ENCODE results near the gene YAE1.

The YAE1 gene

DNA sequence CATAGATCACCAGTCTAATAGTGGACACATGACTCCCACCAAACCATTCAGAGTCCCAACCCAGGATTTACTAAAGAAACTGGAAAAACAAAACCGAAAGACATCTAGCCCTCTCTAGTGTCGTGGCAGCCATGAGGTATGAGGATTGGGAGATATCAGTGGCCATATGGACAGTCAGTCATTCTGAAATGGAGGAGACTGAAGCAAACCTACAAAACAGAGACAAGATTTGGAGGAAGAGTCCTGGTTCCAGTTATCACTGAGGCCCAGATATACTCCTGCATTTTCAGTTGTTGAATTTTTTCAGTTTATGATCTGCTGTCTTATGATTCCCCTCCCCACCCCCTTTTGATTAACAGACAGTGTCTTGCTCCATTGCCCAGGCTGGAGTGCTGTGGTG is 48.1 kb downstream of the YAE1 start:
- TF ChIP-seq ZBTB7A (IDR thresholded peaks at IDR 0.05; ENCODE audit: low read depth) (no peak), CREB1 (IDR thresholded peaks at IDR 0.05; ENCODE audit: low read depth) (no peak), CEBPB (IDR thresholded peaks at IDR 0.05) (no peak), FOXM1 (IDR thresholded peaks at IDR 0.05; ENCODE audit: borderline replicate concordance, low read depth) (no peak)

DNA sequence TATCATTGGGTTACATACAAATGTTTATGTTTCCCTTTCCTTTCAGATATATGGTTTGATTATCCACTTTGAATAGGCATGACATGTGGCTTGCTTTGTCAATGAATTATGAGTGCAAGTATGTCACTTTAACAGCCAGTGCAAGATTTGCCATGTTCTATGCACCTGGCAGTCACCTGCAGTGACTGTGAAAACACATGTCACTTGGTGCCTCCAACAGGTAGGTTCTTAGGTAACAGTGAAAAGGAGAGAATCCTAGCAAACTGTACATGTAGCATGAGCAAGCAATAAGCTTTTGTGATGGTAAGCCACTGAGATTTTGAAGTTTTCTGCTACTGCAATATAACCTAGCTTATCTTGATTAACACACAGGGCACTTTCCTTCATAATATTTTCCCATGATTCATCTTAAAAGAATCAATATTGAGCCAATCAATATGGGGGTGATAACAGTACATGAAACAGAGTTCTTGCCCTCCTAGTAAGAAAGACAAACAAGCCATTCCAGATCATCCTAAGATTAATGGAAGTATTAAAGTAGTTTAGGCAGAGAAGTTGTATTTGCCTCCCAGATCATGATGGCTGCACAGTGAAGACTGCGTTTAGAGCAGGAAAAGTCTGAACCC is 49.3 kb downstream of the YAE1 start:
- TF ChIP-seq, protein P1, sequence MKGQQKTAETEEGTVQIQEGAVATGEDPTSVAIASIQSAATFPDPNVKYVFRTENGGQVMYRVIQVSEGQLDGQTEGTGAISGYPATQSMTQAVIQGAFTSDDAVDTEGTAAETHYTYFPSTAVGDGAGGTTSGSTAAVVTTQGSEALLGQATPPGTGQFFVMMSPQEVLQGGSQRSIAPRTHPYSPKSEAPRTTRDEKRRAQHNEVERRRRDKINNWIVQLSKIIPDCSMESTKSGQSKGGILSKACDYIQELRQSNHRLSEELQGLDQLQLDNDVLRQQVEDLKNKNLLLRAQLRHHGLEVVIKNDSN (IDR thresholded peaks at IDR 0.05): no peak
- TF ChIP-seq, protein P2, sequence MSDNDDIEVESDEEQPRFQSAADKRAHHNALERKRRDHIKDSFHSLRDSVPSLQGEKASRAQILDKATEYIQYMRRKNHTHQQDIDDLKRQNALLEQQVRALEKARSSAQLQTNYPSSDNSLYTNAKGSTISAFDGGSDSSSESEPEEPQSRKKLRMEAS (IDR thresholded peaks at IDR 0.05): no peak
- TF ChIP-seq ZBTB7A (IDR thresholded peaks at IDR 0.05; ENCODE audit: low read depth): no peak
- TF ChIP-seq EGR1 (IDR thresholded peaks at IDR 0.05): no peak

DNA sequence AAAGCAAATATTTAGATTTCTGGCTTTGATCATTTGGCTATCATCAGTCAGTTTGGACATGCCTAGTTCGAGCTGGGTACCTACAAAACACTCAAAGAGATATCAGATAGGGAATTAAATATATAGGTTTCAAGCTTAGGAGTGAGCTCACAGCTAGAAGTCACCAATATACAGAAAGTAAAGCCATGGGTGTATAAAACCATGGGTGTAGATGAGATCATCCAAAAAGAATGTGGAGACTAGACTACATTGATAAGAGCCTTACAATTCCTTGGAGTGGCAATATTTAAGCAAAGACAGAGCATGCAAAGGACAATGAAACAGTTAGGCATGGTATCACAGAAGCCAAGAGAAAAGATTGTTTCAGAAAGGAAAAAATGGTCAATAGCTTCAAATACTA is 49.9 kb downstream of the YAE1 start:
- TF ChIP-seq CEBPB (IDR thresholded peaks at IDR 0.05): no peak
- TF ChIP-seq, protein P3, sequence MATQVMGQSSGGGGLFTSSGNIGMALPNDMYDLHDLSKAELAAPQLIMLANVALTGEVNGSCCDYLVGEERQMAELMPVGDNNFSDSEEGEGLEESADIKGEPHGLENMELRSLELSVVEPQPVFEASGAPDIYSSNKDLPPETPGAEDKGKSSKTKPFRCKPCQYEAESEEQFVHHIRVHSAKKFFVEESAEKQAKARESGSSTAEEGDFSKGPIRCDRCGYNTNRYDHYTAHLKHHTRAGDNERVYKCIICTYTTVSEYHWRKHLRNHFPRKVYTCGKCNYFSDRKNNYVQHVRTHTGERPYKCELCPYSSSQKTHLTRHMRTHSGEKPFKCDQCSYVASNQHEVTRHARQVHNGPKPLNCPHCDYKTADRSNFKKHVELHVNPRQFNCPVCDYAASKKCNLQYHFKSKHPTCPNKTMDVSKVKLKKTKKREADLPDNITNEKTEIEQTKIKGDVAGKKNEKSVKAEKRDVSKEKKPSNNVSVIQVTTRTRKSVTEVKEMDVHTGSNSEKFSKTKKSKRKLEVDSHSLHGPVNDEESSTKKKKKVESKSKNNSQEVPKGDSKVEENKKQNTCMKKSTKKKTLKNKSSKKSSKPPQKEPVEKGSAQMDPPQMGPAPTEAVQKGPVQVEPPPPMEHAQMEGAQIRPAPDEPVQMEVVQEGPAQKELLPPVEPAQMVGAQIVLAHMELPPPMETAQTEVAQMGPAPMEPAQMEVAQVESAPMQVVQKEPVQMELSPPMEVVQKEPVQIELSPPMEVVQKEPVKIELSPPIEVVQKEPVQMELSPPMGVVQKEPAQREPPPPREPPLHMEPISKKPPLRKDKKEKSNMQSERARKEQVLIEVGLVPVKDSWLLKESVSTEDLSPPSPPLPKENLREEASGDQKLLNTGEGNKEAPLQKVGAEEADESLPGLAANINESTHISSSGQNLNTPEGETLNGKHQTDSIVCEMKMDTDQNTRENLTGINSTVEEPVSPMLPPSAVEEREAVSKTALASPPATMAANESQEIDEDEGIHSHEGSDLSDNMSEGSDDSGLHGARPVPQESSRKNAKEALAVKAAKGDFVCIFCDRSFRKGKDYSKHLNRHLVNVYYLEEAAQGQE (IDR thresholded peaks at IDR 0.05; ENCODE audit: low read depth): no peak
- no peak for TF ChIP-seq EP300 (IDR thresholded peaks at IDR 0.05; ENCODE audit: borderline replicate concordance)
- no peak for TF ChIP-seq TEAD4 (IDR thresholded peaks at IDR 0.05)
- TF ChIP-seq TCF12 (IDR thresholded peaks at IDR 0.05; ENCODE audit: low read depth): no peak
- no peak for TF ChIP-seq ZBTB7A (IDR thresholded peaks at IDR 0.05; ENCODE audit: low read depth)
- TF ChIP-seq FOXM1 (IDR thresholded peaks at IDR 0.05; ENCODE audit: borderline replicate concordance, low read depth): no peak
- TF ChIP-seq YY1 (IDR thresholded peaks at IDR 0.05; ENCODE audit: low read depth): no peak
- TF ChIP-seq, protein P1 (IDR thresholded peaks at IDR 0.05): no peak
- no peak for TF ChIP-seq RAD21 (IDR thresholded peaks at IDR 0.05; ENCODE audit: low read depth)
- TF ChIP-seq, protein P2 (IDR thresholded peaks at IDR 0.05): no peak
- TF ChIP-seq TAF1 (IDR thresholded peaks at IDR 0.05; ENCODE audit: low read depth): no peak
- no peak for TF ChIP-seq CREB1 (IDR thresholded peaks at IDR 0.05; ENCODE audit: low read depth)
- TF ChIP-seq NFIC (IDR thresholded peaks at IDR 0.05): no peak

DNA sequence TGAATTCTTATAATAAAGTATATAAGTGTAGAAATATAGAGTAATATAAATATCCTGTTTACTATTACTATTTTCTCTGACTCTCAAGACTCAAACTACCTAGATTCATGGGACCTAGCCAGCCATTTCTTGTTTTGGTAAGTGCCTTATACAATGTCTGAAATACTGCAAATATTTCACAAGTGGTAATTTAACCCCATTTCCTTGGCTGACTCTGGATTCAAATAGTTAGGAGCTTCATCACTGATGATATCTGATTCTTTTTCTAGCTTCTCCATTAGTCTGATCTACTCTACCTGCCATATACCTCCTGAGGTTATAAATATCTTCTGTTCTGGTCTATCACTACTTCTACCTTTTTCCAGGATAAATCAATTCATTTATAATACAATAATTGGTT is 50.8 kb downstream of the YAE1 start:
- TF ChIP-seq TCF12 (IDR thresholded peaks at IDR 0.05; ENCODE audit: low read depth): no peak
- TF ChIP-seq, protein P2 (IDR thresholded peaks at IDR 0.05): no peak

DNA sequence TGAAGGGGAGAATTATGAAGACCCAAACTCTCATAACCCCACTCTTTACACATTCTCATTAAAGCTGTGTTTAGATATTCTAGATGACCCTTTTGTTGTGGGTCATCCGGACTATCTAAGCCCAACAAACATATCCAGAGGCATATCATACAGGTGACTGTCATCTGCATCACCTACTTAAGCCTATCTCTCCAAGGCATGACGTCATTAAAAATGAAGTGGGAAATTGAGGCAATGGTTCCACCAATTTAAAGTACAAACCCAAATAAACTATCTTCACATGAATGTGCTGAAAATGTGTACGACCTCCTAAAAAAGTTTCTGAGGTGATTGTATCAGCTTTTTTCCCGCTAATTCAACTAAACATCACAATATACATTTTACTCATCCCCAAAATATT is 52.7 kb downstream of the YAE1 start:
- no peak for TF ChIP-seq TEAD4 (IDR thresholded peaks at IDR 0.05)

DNA sequence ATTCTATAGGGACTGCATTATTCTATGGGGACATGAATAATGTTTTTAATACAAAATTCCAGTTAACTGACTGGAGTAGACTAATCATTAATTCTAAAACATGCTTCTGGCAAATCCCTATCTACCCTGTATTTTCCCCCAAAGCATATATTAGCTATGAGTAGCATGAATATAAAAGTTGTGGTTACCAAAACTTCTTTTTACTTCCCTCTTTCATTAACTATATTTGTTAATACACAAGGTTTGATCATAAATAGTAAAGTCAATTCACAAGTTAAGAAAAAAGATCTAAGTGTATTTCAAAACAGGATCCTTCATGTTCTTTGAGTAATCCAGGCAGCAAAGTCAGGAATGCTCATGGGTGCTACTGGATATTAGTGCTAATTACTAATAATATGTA is 54.3 kb downstream of the YAE1 start:
- TF ChIP-seq, protein P3 (IDR thresholded peaks at IDR 0.05; ENCODE audit: low read depth): no peak
- TF ChIP-seq RAD21 (IDR thresholded peaks at IDR 0.05; ENCODE audit: low read depth) (no peak), TEAD4 (IDR thresholded peaks at IDR 0.05) (no peak)

DNA sequence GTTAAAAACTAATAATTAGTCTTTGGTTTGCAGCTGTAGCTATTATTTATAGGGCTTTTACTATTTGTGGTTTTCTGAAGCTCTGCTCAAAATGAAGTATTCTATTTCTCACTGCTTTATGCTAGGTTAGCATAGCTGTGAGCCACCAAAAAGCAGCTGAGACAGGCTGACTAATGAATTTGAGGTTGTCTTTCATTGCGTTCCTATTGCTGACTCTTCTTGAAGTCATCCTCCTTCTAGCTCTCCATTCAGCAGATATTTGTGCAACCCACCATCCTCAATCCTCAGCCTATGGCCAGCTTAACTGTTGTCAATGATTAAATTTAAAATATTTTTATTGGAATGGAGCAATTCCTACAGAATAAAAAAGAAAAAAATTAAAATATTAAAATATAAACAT is 55.1 kb downstream of the YAE1 start:
- no peak for TF ChIP-seq NFIC (IDR thresholded peaks at IDR 0.05)
- TF ChIP-seq, protein P1 (IDR thresholded peaks at IDR 0.05): no peak
- TF ChIP-seq ZBTB7A (IDR thresholded peaks at IDR 0.05; ENCODE audit: low read depth): no peak
- no peak for TF ChIP-seq EP300 (IDR thresholded peaks at IDR 0.05; ENCODE audit: borderline replicate concordance)
- TF ChIP-seq TAF1 (IDR thresholded peaks at IDR 0.05; ENCODE audit: low read depth): no peak
- TF ChIP-seq, protein P2 (IDR thresholded peaks at IDR 0.05): no peak
- no peak for TF ChIP-seq YY1 (IDR thresholded peaks at IDR 0.05; ENCODE audit: low read depth)
- TF ChIP-seq, protein P3 (IDR thresholded peaks at IDR 0.05; ENCODE audit: low read depth): no peak
- no peak for TF ChIP-seq EGR1 (IDR thresholded peaks at IDR 0.05)
- TF ChIP-seq RAD21 (IDR thresholded peaks at IDR 0.05; ENCODE audit: low read depth): no peak
- TF ChIP-seq CEBPB (IDR thresholded peaks at IDR 0.05): no peak
- no peak for TF ChIP-seq CREB1 (IDR thresholded peaks at IDR 0.05; ENCODE audit: low read depth)
- TF ChIP-seq FOXM1 (IDR thresholded peaks at IDR 0.05; ENCODE audit: borderline replicate concordance, low read depth): no peak
